Left ventricle myocardium inferior (tissue), 1 donor: ENCODE data around the gene DLGAP5. TPM values are rescaled to one million over a fixed set of nuclear protein-coding genes. Genes with fewer than 3 reads are reported as not detected.

Experiments used
- DNase-seq: peaks from one replicate; pipeline ENCODE4 v3.0.0-alpha.2; 2020
- H3K27ac ChIP-seq: fragments of 200-600 bp; replicated peaks from 2 replicates; pipeline ENCODE4 v1.8.0; 2021
- H3K27me3 ChIP-seq: fragments of 200-600 bp; 2 replicates; pipeline ENCODE4 v1.8.0; 2021; ENCODE audit warnings: low read depth
- H3K36me3 ChIP-seq: fragments of 200-600 bp; 2 replicates; pipeline ENCODE4 v1.8.0; 2021
- H3K4me1 ChIP-seq: fragments of 200-600 bp; 2 replicates; pipeline ENCODE4 v1.8.0; 2021
- H3K4me3 ChIP-seq: fragments of 200-600 bp; 2 replicates; pipeline ENCODE4 v1.8.0; 2021; ENCODE audit warnings: mild to moderate bottlenecking, moderate library complexity
- H3K9me3 ChIP-seq: fragments of 200-600 bp; replicated peaks from 2 replicates; pipeline ENCODE4 v1.8.0; 2021
- CTCF ChIP-seq: fragments of 200-600 bp; IDR thresholded peaks from 2 replicates; pipeline ENCODE4 v1.8.0; 2021; ENCODE audit warnings: antibody characterized with exemption, mild to moderate bottlenecking, borderline replicate concordance
- intact Hi-C: fragments of 100-400 bp; cut with micrococcal nuclease; formaldehyde crosslinking; loops from one replicate; pipeline ENCODE4 v1.11.0; 2022
- long read RNA-seq: library from polyadenylated mRNA; unstranded; transcript quantifications from one replicate; pipeline ENCODE4 v2.0.0, GENCODE V29; 2021
- total RNA-seq: library from RNA; stranded (reverse); fragmentation: NEBNext Ultra II Directional; extraction: Animal tissue kit (Norgen Biotek cat#: 25700); gene quantifications from one replicate; pipeline ENCODE4 v1.2.1, GENCODE V29; 2021
- donor health status: DM: no; HTN: yes; CAD: no; lungs with severe emphysema.

DLGAP5 gene
- total RNA-seq, result 0.14 TPM
- long read RNA-seq, result 0 reads

- Histone ChIP-seq H3K27ac (peak within 1 kb of the TSS; percentile 59), H3K27me3 (no peaks in the 10 kb centered on the region), H3K4me1 (peaks cover 14% of the 10 kb centered on the region), H3K36me3 (no peaks in the 10 kb centered on the region), H3K9me3 (no peaks in the 10 kb centered on the region), H3K4me3 (peak within 1 kb of the TSS; percentile 79)
- peak; percentile 90 for DNase-seq
- intact Hi-C loops, result no loop called here
- no peak for TF ChIP-seq CTCF
These were observed at the start of gene DLGAP5 for GRCh38 chr14:55191203-55192053. TSS of gene DLGAP5 (minus strand) at chr14:55191585. CDS start at chr14:55189179, 2,406 bp downstream.

- intact Hi-C loops, result no loop called here
- DNase-seq, result no peak
- Histone ChIP-seq H3K4me1 (peaks cover 9% of the 10 kb centered on the region), H3K36me3 (no peaks in the 10 kb centered on the region), H3K27ac (no peak overlapping the region), H3K9me3 (no peaks in the 10 kb centered on the region), H3K27me3 (no peaks in the 10 kb centered on the region), H3K4me3 (peak overlapping the region; percentile 36)
- no peak for TF ChIP-seq CTCF
These were observed 49.3 kb upstream of the DLGAP5 start for GRCh38 chr14:55240526-55241178.

GRCh38 chr14:55239320-55239719, 47.9 kb upstream of the DLGAP5 start:
- H3K36me3 ChIP-seq, result no peaks in the 10 kb centered on the region
- peaks cover 9% of the 10 kb centered on the region for H3K4me1 ChIP-seq
- no peak overlapping the region for H3K27ac ChIP-seq
- no peak for DNase-seq
- H3K27me3 ChIP-seq, result no peaks in the 10 kb centered on the region
- no peak for TF ChIP-seq CTCF
- intact Hi-C loops, result no loop called here
- no peak overlapping the region for H3K4me3 ChIP-seq
- no peaks in the 10 kb centered on the region for H3K9me3 ChIP-seq

- no peaks in the 10 kb centered on the region for H3K27me3 ChIP-seq
- H3K4me3 ChIP-seq, result no peak overlapping the region
- no peak for TF ChIP-seq CTCF
- no peaks in the 10 kb centered on the region for H3K9me3 ChIP-seq
- H3K27ac ChIP-seq, result no peak overlapping the region
- H3K36me3 ChIP-seq, result no peaks in the 10 kb centered on the region
- H3K4me1 ChIP-seq, result peaks cover 19% of the 10 kb centered on the region
- no peak for DNase-seq
- intact Hi-C loops, result no loop called here
These were observed 46.8 kb upstream of the DLGAP5 start for GRCh38 chr14:55238019-55238680.

GRCh38 chr14:55233591-55233990, 42.2 kb upstream of the DLGAP5 start:
- Histone ChIP-seq H3K27ac (peak overlapping the region; percentile 44), H3K4me3 (no peak overlapping the region), H3K4me1 (peaks cover 15% of the 10 kb centered on the region), H3K36me3 (no peaks in the 10 kb centered on the region), H3K27me3 (no peaks in the 10 kb centered on the region), H3K9me3 (no peaks in the 10 kb centered on the region)
- intact Hi-C loops, result no loop called here
- DNase-seq, result no peak
- no peak for TF ChIP-seq CTCF
